NCI-H2227 (cell line): Measurements from ENCODE around the gene HNRNPH3.
A peak's percentile ranks its signal among the peaks of the same experiment; 100 is the strongest.

Source experiments
- DNase-seq: peaks from one replicate; lab custom pipeline; 2025; ENCODE audit not compliant: unreplicated experiment; lab: John Stamatoyannopoulos, UW

The HNRNPH3 gene

DNA sequence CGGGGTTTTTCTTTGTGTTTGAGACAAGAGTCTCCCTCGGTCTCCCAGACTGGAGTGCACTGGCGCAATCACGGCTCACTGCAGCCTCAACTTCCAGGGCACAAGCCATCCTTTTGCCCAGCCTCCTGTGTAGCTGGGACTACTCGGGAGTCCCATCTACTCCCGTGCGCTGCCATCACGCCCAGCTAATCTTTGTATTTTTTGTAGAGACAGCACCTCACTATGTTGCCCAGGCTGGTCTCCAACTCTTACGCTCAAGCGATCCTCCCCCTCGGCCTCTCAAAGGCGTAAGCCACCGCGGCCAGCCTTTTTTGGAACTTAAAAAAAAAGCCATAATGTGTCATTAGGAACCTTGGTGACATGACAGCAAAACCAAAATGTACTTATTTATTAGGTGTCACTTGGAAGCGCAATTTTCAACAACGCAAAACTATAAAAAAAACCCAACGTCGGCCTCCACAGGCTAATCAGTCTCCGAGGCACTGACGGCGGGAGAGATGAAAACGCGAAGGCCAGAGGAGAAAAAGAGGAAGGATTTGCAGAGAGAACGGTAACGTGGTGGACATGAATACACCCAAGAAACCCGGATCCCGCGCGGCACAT lies 911 bp upstream of the HNRNPH3 start:
- peak; percentile 54 for DNase-seq

DNA sequence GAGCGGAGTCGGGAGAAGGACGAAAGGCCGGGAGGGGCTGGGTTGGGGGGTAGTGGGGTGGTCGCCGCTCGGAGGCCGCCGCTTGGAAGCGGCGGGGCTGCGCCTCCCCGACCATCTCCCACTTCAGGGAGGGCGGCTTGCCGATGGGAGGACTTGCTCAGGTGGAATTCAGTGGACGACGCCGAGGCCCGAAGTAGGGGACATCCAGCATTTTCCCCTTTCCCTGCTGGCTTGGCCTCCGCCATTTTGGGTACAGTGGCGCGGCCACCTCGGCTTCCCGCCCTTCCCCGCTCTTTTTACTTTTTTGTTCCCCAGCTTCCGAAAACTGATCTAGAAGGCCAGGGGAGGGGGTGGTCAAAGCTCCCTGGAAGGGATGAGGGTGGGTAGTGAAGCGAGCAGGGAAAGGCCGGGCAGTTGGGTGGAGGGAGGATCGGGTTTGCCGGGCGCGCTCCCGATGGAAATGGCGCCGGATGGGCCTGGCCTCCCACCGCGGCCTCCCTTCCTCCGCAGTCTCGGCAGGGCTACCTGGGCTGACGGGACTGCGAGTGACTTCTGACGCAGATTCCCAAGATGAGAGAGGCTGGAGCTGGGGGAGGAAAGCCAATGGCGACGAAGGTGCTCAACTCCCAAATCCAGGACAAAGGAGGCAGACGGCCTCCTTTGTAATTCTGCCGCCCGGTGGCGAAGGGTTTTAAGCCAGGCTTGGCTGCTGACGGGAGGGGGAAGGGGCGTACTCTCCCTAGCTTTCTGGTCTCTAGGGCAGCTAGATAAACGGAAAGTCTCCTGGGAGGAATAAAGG lies 594 bp downstream of the HNRNPH3 start, which contains the start of gene PBLD:
TSS of gene PBLD (minus strand) at position 670 of the 799 bp plus-strand sequence. CDS start 26,084 bp downstream, outside the sequence.
- peak; percentile 82 for DNase-seq

DNA sequence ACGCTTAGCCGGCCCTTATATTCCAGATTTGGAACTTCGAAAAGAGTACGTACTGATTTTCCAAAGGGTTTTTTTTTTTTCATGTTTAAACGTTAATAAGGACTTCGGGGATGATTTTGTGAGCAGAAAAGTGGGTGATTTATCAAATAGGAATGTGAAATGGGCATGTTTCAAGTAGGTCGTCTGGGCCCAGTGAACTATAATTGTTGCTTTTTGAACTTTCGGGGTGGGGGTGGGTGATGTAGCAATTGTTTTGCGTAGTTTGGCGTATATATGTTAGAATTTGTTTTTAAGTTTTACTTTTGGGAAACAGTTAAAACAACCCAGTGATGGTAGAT lies 1.2 kb downstream of the HNRNPH3 start:
- DNase-seq = no peak

DNA sequence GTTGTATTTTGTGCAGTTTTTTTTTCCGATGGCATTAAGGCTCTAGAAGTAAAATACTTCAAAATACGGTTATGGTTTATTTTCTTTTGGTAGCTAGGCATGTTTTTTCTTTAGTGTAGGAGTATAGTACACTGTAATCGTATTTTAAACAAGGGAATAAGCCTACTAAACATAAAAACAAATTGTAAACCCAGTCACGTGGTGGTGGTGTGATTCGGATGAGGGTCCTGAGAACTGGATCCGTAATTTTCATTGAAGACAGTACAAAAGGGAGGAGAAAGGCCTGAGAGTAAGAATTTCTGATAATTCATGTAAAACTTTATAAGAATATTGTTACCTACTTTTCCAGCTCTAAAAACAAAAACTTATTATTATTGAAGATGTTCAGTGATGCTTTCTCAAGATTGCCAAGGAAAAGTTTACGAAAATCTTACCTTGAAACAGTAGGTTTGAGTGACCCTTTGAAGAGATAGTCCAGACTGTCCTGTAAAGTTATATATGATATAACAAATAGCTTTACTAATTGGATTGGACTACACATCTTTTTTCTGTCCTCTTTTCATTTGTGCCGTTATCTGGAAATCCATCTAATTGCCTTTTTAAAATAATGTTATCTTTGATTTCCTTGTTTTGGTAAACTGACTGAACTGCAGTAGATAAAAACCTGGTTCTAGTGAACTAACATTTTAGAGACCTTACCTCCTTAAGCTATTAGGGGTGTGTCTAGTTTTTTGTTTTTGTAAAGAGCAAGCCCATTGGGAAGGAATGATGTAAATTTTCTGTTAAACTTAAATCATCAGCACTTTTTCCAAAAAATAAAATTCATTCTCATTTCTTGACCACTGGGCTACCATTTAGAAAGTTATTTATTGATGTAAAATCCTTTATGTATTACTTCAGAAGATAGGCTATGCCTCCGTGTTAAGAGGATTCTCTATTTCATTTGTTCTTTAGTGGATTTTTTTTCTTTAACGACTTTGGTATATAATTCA lies 1.9 kb downstream of the HNRNPH3 start:
- DNase-seq = no peak

DNA sequence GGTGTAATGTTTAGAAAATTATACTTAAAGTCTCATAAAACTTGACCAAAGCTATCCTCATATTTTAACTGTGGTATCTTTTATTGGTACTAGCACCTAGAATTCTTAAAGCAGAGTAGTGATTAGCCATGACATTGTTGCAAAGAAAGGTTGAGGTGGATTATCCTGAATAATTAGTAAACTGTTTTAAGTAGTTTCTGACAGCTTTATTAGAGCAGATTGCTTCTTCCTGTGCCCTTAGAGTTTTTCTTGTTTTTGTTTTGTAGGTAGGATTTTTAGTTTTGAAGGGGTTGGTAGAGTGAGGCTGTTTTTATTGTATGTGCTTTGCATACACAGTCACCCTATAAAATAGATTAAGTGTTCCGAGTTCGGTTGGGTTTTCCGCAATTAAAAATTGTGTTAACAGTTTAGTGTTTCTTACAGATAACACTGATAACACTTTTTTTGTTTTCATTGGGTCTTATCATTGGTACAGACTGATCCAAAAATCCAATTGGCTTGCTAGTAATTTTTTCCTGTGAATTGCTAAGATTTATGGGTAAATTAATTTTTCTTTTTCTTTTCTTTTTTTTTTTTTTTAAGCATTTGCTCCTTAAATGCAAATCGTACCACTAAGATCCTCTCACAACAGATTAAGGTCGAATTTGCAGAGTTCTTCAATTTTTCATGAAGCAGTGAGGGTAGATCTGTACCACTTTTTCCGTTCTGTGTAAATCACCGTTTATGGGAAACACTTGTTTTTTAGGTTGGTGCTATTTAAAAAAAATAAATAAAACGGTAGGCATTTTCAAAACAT lies 3.0 kb downstream of the HNRNPH3 start:
- DNase-seq = no peak

DNA sequence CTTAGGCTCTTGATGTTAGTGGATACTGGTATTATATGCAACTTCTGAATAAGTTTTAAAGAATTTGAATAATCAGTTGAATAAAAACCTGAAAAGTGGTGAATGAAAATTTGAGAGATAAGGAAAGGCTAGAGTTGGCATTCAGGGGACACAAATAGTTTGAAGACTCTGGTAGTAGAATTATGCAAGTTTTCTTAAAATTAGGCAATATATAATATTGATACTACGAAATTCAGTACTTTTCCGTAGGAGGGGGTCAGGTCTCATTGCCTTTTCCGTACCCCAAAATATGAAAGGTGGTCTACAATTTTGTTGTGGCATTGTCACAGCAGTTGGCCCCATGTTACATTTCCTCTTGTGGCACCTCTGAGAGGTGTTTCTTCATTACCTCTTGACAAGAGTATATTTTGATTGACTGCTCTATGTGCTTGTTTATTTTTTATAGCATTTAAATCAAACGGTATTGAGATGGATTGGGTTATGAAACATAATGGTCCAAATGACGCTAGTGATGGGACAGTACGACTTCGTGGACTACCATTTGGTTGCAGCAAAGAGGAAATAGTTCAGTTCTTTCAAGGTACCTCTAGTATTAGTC lies 5.0 kb downstream of the HNRNPH3 start:
- no peak for DNase-seq

DNA sequence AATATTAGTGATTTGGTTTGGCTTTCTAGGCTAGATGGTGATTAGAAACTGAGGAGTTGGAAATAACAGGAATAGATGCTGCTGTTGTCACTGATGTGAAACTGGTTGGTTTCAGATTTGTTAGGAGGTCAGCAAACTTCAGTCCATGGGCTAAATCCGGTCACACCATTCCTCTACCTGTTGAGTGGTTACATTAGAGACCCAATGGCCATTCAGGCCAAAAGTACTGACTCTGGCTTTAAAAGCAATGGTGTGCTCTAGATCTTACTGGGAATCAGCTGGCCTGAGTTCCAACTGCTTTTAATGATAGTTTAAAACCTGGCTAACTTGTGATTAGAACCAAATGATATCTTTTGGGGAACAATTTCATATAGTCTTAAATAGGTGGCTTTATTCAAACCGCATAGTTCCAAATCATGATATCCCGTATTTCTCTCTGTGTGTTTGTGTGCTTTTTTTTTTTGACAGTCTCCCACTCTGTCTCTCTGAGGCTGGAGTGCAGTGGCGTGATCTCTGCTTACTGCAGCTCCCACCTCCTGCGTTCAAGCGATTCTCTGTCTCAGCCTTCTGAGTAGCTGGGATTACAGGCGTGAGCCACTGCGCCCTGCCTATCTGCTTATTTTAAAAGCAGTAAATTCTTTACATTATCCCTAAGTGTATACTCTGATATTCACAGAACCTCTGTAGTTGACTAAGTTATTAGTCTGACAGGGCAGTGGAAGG lies 8.7 kb downstream of the HNRNPH3 start:
- no peak for DNase-seq

DNA sequence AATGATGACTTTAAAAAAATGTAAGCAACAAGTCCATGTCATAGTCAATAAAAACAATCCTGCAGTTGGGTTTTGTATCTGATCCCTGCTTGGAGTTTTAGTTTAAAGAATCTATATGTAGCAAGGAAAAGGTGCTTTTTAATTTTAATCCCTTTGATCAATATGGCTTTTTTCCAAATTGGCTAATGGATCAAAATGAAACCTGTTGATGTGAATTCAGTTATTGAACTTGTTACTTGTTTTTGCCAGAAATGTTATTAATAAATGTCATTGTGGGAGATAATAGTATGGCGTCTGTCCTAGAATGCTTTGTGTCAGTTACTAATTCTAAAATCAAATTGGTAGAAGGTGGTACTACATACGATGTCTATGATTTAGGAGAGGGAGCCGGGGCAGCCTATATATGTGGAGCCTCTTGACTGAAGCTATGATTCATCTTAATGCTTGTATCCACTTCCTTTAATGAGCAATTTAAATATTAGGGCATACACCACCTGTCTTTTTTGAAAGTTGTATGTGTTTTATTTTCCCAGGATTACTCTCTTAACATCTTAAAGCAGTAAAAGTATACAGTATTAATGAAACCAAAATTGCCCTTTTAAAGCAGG lies 11.1 kb downstream of the HNRNPH3 start:
- DNase-seq = no peak

DNA sequence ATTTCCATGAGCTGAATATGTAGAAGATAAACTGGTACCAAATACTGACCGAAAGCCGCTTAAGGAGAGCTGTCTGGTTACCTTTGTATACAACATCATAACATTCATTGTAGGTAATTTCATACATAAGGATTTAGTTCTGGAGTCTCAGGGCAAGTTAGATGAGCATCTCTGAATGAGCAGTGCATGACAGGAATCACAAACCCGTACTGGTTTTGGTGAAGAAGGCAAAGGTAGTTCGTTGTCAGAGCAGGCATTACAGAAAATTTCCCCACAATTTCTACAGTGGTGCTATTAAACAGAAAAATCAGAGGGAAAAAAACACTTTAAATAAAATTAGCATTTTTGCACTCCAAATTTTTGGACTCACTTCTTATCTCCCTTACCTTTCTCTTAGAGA lies 13.8 kb downstream of the HNRNPH3 start:
- DNase-seq = no peak

DNA sequence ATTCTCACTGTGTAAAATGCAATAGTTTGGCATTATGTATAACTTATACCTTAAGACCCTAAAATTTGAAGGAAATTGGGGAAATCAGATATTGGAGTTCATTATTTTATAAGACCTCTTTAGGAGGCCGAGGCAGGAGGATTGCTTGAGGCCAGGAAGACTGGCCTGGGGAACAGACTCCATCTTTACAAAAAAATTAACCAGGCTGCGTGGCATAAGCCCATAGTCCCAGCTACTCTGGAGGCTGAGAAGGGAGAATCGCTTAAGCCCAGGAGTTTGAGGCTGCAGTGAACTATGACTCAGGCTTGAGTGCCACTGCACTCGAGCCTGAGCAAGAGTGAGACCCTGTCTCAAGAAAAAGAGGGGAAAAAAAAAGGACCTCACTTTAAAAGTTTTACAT lies 14.9 kb downstream of the HNRNPH3 start:
- no peak for DNase-seq

DNA sequence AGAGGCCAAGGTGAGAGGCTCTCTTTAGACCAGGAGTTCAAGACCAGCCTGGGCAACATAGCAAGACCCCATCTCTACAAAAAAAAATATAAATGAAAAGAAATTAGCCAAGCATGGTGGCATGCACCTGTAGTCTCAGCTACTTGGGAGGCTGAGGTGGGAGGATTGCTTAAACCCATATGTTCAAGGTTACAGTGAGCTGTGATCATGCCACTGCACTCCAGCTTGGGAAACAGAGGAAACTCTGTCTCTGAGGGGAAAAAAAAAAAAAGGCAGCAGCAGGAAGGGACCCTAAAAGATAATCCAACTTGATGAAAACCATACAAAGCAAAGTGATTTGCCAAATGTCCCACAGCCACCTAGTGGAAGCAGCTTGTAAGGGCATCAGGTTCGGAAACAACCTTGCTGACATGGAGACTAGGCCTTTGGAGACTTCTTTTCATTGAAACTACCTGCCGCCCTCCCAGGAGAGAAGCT lies 16.4 kb downstream of the HNRNPH3 start:
- peak; percentile 41 for DNase-seq

DNA sequence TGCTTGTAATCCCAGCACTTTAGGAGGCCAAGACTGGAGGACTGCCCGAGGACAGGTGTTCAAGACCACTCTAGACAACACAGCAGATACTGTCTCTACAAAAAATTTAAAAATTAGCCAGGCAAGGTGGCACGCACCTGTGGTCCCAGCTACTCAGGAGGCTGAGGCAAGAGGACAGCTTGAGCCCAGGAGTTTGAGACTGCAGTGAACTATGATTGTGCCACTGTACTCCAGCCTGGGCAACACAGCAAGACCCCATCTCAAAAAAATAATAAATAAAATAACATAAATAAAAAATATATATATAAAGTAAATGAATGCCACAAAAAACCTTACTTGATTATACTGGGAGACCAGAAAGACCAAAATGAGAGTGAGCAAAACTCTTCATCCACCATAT lies 21.7 kb downstream of the HNRNPH3 start:
- DNase-seq = no peak

DNA sequence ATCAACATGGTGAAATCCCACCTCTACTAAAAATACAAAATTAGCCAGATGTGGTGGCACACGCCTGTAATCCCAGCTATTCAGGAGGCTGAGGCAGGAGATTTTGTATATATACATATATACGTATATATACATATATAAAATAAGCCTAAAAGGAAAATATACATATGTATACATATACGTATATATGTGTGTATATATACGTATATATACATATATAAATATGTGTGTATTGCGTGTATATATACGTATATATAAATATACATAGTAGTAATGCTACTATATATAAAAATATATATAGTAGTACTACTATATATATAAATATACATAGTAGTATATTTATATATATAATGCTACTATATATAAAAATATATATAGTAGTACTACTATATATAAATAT lies 27.3 kb downstream of the HNRNPH3 start:
- no peak for DNase-seq

DNA sequence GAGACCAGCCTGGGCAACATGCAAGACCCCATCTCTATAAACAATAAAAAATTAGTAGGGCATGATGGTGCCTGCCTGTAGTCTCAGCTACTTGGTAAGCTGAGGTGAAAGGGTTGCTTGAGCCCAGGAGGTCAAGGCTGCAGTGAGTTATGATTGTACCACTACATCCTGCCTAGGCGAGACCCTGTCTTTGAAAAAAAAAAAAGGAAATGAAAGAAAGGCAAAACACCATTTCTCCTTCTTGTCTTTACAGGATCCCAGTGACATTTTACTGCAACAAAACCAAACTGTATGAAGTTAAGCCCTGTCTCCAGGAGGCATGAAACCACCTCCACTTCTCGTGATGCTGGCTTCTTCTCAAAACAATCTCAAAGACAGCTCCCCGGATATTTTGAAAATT lies 30.7 kb downstream of the HNRNPH3 start:
- no peak for DNase-seq

DNA sequence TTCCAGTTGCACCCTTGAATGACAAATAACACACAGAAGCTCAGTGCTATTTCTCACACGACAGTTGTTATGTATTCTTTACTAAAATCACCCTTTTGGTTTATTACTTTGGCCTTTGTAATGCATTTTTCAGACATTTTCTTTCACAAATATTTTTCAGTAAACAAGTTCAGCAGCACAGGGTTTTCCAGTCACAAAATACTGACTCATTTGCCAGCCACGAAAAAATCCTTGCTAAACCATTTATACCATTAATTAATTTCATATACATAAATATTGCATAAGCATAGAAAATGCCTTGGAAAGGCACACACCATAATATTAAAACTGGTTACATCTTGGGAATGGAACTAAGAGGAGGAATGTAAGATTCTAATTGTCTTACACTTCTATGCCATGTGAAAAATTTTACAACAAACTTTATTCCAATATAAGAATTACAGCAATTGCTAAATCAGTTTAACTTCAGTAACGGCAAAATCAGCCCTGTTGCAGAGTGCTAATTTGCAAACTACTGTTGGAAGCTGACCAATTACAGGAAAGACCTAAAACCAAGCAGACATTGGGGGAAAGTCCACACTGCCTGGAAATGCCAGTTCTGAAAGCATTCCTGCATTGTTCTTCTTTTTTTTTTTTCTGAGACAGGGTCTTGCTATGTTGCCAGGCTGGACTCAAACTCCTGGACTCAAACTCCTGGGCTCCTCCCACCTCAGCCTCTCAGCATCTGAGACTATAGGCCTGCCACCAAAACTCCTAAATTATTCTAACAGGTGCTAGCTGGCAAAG lies 32.4 kb downstream of the HNRNPH3 start:
- DNase-seq = no peak

DNA sequence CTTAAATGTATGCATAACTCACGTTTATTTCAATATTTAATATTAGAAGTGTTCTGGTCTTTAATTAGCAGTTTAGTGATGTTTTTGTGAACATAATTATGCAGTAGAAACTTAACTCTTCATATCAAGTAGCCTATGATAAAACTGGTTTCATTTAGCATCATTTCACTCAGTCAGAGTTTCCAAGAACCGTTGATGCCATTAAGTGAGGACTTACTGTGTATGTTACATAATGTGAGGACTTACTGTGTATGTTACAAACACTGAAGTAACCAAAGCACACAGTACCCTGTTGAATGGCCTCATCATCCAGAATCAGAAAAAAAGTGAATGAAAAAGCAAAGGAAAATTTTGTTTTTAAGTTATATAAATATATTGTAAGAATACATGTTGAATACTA lies 33.7 kb downstream of the HNRNPH3 start:
- DNase-seq = no peak

DNA sequence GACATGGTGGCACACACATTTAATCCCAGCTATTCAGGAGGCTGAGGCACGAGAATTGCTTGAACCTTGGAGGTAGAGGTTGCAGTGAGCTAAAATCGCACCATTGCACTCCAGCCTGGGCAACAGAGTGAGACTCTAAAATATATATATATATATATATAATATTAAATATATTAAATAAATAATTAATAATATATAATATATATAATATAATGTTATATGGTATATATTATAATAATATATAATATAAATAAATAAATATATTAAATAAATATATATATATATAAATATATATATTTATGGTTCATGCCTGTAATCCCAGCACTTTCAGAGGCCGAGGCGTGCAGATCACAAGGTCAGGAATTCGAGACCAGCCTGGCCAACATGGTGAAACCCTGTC lies 34.7 kb downstream of the HNRNPH3 start:
- DNase-seq = no peak

DNA sequence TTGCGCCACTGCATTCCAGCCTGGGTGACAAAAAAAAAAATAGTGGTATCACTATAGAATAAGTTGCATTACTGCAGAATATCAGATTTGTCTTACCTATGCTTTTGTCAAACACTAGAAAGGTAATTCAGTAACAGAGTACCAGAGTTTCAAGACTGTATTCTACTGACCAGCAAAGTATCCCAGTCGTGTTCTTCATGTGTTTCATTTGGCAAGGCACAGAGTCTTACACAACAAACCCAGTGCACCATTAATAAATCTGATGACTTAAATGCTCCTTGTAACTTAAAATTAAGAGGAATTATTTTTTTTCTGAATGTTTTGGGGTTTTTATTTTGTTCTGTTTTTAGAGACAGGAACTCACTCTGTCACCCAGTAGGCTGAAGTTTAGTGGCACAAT lies 35.3 kb downstream of the HNRNPH3 start:
- DNase-seq = no peak
